HEK293 (cell line): Measurements from ENCODE around the gene RAB20.

Source experiments
- CTCF ChIP-seq: fragments of 450-650 bp; formaldehyde crosslinking; IDR thresholded peaks from 2 replicates; pipeline ENCODE4 v1.5.1; 2016; ENCODE audit warnings: missing biosample characterization, missing genetic modification characterization
- PRDM4 ChIP-seq: fragments of 450-650 bp; formaldehyde crosslinking; IDR thresholded peaks from 2 replicates; pipeline ENCODE4 v1.5.1; 2017; ENCODE audit warnings: missing biosample characterization, missing genetic modification characterization
- PRDM6 ChIP-seq: fragments of 450-650 bp; formaldehyde crosslinking; IDR thresholded peaks from 2 replicates; pipeline ENCODE4 v1.5.1; 2017; ENCODE audit warnings: missing biosample characterization, missing genetic modification characterization
- TRIM28 ChIP-seq: IDR thresholded peaks from 2 replicates; pipeline ENCODE4 v1.6.1; 2011; ENCODE audit warnings: low read length, control low read depth, borderline replicate concordance

- TF ChIP-seq PRDM4 (tag by site-specific recombination) (no peak), PRDM6 (tag by site-specific recombination) (no peak), CTCF (tag by site-specific recombination) (no peak), TRIM28 (no peak)
Measured at GRCh38 chr13:110575322-110576069, 14.0 kb upstream of the RAB20 start.
